Measurements from ENCODE around the gene MOB3B.
A peak's percentile ranks its signal among the peaks of the same experiment; 100 is the strongest.
"Not testable (repeated sequence)": the region's sequence is repeated elsewhere in the genome, so short reads cannot be mapped to it uniquely, and the experiment has no call there.

Gene MOB3B

DNA sequence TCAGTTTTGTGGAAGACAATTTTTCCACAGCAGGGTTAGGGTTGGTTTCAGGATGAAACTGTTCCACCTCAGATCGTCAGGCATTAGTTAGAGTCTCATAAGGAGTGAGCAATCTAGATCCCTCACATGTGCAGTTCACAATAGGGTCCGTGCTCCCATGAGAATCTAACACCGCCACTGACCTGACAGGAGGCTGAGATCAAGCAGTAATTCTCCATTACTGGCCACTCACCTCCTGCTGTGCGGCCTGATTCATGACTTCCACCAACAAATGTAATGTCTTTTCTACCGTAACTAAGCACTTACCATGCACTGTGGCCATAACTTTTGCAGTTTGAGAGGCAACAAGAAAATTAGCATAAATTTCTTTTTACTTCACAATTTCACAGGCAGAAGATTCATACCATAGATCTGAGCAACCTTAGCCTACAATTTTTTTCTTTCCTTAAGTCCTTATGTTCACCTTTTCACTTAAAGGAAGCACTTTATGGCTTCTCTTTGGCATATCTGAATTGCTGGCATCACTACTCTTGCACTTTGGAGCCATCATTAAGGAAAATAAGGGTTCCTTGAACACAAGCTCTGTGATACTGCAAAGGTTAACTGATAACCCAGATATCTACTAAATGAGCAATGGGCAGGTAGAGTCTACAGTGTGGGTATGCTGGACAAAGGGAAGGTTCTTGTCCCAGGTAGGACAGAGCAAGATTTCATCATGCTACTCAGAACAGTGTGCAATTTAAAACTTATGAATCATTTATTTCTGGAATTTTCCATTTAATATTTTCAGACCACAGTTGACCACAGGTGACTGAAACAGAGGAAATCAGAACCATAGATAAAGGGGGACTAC lies 88.5 kb downstream of the MOB3B start:
- DNase-seq: no peak

GRCh38 chr9:27438522-27438921 lies 91.1 kb downstream of the MOB3B start:
- DNase-seq: no peak

DNA sequence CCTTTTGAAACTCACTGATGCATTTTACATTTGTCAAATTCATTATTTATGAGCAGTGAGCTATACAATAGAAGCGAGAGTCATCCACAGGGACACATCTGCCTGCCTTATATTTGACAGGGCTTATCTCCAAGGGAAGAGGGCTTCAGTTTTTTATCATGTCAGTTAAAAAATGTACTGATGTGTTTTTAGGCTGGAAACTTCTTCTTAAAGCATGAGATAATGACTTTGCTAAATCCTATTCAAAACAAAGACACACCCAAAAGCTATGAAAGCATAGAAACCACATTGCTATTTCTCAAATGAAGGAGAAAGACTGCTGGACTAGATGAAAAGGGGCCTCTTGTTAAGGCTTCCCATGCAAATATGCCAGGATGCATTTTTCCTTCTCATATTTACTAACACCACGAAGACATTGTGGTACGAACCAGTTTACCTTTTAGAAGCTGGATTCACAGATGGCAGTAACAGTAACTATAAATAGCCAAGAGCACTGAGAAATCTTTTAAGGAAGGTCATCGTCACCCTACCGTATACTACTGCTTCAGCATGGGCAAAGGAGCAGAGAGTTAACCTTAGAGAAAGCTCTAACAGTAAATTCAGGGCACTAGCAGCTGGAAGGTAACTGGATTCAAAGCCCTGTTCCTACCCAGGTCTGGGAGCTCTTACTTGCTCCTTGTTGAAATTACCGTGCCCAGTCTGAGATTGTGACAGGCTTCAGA lies 91.8 kb downstream of the MOB3B start:
- no peak for DNase-seq

DNA sequence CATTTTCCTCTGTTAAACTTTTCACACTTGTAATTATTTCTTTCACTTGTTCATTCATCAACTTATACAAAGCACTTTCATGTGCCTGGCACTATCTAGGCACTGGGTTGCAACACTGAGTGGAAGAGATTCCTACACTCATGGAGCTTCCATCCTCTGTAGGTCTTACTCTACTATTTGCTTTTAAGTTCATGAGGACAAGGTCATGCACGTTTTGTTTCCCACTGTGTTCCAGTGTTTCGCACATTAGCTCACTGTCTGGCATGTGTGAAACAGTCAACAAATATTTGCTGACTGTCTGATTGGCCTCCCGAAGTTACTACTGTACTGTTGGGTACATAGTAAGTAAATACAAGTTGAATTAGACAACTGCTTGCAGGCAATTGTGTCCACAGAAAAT lies 93.4 kb downstream of the MOB3B start:
- DNase-seq: no peak

GRCh38 chr9:27433631-27434325 lies 95.8 kb downstream of the MOB3B start:
- no peak for DNase-seq

DNA sequence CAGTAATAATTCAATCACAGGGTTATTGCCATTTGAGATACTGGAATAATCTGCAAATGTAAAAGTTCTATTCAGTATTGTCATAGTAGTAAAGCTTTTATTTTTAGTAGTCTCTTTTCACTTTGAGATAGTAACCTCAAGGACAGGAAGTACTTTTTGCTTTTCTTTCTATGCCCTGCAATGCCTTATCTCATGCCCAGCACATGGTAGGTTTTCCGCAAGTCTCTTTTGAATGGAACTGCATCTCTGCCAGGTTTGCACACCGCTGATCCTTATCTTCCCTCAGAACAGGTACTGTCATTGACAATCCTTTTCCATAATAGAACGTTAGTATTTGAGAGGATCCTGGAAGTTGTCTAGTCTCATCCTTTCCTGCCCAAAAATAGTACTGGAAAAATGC lies 97.3 kb downstream of the MOB3B start:
- DNase-seq: no peak

DNA sequence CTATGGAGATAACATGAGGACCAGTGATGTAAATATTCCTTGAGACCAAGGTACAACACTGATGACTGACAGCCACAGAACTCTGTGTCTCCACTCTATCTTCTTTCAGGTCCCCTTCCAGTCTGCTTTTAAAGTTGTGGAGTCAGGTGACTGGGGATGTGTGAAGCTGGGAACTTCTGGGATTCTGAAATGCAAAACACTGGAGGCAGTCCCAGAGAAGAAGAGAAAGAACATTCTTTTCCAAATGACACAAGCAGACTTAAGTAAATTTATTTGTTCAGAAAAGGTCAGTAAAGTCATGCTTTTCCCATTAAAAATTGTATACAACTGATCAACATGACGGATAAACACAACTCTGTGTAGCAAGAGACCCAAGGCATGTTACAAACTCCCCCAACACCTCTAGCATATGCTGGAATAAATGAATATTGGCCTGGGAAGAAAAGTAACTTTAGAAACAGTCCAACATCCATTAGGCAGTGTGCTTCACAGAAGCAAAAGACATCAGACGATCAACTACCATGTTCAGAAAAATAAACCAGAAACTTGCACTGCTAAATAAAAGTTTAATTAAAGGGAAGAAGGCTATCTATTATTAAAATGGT lies 98.0 kb downstream of the MOB3B start:
- no peak for DNase-seq

DNA sequence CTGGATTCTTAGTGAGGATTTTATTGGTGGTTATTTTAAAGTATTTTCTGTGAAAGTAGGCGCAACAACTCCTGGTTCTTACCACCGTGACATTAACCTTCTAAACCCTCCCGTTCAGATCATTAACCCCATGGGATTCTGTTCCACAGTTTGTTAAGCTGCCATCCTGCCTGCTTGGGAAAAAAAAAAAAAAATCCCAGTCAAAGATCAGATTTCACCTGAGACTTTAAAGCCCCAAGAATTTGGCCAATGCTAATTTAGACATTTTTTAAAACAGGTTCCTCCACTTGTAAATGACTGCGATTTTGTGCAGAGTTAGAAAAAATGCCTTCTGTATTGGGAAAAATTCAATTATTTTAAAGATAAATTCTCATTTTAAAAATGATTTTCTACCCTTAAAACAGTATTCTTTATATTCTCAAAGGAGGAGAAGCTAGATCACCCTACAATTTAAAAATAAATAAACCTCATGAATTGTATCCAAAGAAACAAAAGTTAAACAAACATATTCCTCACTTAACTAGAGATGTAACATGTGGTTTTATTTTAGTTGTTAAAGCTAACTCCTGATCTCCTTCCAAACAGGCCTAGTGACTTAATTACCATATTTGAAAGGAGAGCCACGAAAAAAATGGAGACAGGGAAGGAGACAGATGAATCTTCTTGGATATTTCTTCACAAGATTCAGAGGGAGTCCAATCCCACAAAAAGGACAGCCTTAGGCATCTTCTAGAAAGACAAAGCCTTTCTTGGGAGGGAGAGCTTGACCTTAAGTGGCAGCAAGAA lies 98.7 kb downstream of the MOB3B start:
- peak; percentile 48 for DNase-seq

- DNase-seq: no peak
These were observed 99.7 kb downstream of the MOB3B start for GRCh38 chr9:27429917-27430316.

DNA sequence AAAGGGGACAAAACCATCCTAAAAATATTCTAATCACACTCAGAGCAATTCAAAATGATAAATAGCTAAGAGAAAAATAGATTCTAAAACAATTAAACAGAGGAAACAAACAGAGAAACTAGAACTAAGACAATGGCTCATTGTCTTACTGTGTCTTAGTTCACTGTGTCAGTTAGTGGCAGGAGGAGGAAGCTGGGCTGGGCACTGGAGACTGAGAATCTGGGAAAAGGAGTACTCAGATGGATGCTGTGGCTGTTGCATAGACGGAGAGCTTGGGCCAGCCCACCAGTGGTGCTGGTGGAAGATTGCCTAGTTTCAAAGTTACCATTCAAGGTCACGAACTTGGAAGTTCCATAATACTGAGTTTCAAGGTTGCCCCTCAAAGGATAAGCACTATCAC lies 100.2 kb downstream of the MOB3B start:
- no peak for DNase-seq

GRCh38 chr9:27428551-27428950 lies 101.1 kb downstream of the MOB3B start:
- DNase-seq: no peak

GRCh38 chr9:27427272-27427643 lies 102.4 kb downstream of the MOB3B start:
- DNase-seq: peak; percentile 71

GRCh38 chr9:27426511-27427271 lies 102.9 kb downstream of the MOB3B start:
- DNase-seq: no peak

- DNase-seq: no peak
These were observed 103.6 kb downstream of the MOB3B start for GRCh38 chr9:27425827-27426510.

DNA sequence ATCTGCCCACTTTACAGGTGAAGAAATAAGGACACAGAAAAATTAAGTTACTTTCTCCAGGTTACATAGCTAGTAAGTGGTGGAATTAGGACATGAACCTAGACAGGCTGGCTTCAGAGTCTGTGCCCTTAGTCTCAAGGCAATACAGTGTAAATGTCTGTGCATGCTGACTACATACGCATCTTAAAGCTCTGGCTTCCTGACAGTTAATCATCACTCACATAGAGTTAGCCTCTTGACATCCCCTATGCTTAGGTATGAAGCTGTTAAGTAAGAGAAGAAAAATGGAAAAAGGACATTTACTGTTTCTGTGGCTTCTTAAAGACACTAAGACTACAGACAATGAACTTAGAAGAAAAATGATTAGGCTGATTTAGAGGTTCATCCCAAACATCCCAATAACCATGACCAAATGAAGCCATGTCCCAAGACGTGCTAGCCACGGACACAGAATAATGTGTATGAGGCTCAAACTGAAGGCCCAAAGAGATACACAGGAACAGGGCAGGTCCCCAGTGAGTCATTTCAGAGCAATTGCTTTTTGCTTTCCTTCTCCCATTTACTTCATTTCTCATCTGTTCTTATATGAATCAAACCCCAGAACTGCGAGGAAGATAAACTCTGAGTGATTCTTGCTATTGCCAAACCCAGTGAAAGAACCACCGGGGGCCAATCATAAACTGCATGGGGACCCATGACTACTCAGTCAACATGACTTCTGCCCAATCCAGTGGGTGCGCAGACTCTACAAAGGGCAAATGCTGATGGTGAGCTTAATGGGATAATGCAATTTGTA lies 105.5 kb downstream of the MOB3B start:
- DNase-seq: no peak

DNA sequence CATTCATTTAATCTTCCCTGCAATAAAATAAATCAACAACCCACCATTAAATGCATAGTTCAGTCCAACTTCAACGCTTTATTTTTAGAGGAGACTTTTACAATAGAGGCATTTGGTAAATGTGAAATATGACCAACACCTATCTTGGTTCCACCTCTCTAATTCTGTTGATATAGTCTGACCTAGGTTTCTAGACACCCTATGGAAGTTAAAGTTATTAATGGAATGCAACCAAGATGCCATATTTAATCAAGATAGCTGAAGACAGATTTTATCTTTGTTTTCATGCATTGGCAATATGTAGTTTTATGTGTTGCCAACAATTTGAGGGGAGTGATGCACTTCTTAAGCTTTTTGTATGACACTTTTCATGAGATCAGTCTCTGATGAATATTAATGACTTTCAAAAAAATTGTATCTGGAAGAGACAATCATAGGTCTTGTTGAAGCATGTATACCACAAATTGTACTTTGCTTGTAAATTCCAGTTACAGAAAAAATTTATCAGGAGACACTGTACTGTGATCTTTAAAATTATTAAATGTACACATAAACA lies 107.3 kb downstream of the MOB3B start:
- DNase-seq: no peak

DNA sequence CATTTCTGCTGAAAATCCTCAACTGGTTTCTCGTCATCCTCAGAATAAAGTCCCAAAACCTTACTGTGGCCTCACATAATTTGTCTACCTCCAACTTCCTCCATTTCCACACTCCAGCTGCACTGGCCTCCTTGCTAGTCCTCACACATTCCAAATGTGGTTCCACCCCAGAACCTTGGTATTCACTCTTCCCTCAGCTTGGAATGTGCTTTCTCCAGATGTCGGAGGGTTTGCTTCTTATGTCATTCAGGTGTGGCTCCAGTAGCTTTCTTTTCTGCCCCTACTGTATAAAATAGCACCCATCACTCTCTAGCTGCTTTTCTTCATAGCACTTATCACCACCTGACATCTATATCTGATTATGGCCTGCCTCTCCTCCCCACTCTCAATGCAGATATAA lies 108.0 kb downstream of the MOB3B start:
- DNase-seq: no peak

DNA sequence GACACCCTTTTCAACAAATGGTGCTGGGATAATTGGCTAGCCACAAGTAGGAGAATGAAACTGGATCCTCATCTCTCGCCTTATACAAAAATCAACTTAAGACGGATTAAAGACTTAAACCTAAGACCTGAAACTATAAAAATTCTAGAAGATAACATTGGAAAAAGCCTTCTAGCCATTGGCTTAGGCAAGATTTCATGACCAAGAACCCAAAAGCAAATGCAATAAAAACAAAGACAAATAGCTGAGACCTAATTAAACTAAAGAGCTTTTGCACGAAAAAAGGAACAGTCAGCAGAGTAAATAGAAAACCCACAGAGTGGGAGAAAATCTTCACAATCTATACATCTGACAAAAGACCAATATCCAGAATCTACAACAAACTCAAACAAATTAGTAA lies 110.1 kb downstream of the MOB3B start:
- DNase-seq: not testable (repeated sequence)

GRCh38 chr9:27414220-27414761 lies 115.3 kb downstream of the MOB3B start:
- no peak for DNase-seq
